HG03175 (cell line): ENCODE data around the gene CALML6.

ENCODE experiments used
- ATAC-seq: cut with Tn5 transposase; IDR thresholded peaks from one replicate; pipeline ENCODE4 v1.9.1; 2021; ENCODE audit warnings: mild to moderate bottlenecking, moderate library complexity; ENCODE audit not compliant: unreplicated experiment

Gene CALML6

GRCh38 chr1:1941868-1942752 lies 27.1 kb downstream of the CALML6 start:
- ATAC-seq = no peak

- no peak for ATAC-seq
Measured at GRCh38 chr1:1942753-1943656, 27.9 kb downstream of the CALML6 start.

GRCh38 chr1:1943834-1944570 lies 28.9 kb downstream of the CALML6 start:
- ATAC-seq = no peak

- no peak for ATAC-seq
Measured at GRCh38 chr1:1945782-1946393, 30.8 kb downstream of the CALML6 start.

GRCh38 chr1:1946540-1946939 lies 31.5 kb downstream of the CALML6 start:
- no peak for ATAC-seq

GRCh38 chr1:1947493-1947892 lies 32.4 kb downstream of the CALML6 start:
- ATAC-seq = no peak

- ATAC-seq = no peak
Measured at GRCh38 chr1:1948783-1949182, 33.7 kb downstream of the CALML6 start.

GRCh38 chr1:1950940-1951339 lies 35.9 kb downstream of the CALML6 start:
- no peak for ATAC-seq

GRCh38 chr1:1954015-1954414 lies 39.0 kb downstream of the CALML6 start:
- ATAC-seq = no peak

- no peak for ATAC-seq
Measured at GRCh38 chr1:1954831-1955441, 39.9 kb downstream of the CALML6 start.

- ATAC-seq = no peak
Measured at GRCh38 chr1:1955621-1956094, 40.6 kb downstream of the CALML6 start.

- no peak for ATAC-seq
Measured at GRCh38 chr1:1956101-1956500, 41.0 kb downstream of the CALML6 start.

- ATAC-seq = no peak
Measured at GRCh38 chr1:1956586-1957532, 41.8 kb downstream of the CALML6 start.

GRCh38 chr1:1957533-1957961 lies 42.5 kb downstream of the CALML6 start:
- ATAC-seq = no peak

- no peak for ATAC-seq
Measured at GRCh38 chr1:1958071-1958541, 43.0 kb downstream of the CALML6 start.

- ATAC-seq = no peak
Measured at GRCh38 chr1:1959459-1959839, 44.4 kb downstream of the CALML6 start.

- no peak for ATAC-seq
Measured at GRCh38 chr1:1959840-1960479, 44.9 kb downstream of the CALML6 start.

GRCh38 chr1:1960480-1961196 lies 45.6 kb downstream of the CALML6 start:
- ATAC-seq = no peak
